Activated CD4-positive, alpha-beta memory T cell treated with anti-CD3 and anti-CD28 coated beads, Interleukin-2, amount 10 ng/mL, durations not matched to agents 7 days and 5 days (primary cell): ENCODE measurements around the gene SCAF8. TPM values are rescaled to one million over a fixed set of nuclear protein-coding genes. Genes with fewer than 3 reads are reported as not detected.

Experiments
- CTCF ChIA-PET: fragments of 350-600 bp; sonication (Branson Sonifier 250); formaldehyde crosslinking; loops from one replicate; lab custom pipeline; 2021; ENCODE audit warnings: antibody characterized with exemption, inconsistent platforms; lab: Charles Lee
- POLR2A ChIA-PET: fragments of 350-600 bp; sonication (Branson Sonifier 250); formaldehyde crosslinking; loops from one replicate; lab custom pipeline; 2021; ENCODE audit warnings: antibody characterized with exemption; lab: Charles Lee
- DNase-seq: peaks from one replicate; pipeline ENCODE4 v3.0.0-alpha.2; 2020
- H3K27ac Mint-ChIP-seq: one replicate; pipeline ENCODE4 v1.8.0; 2021; ENCODE audit warnings: mild to moderate bottlenecking, mixed read lengths
- H3K27me3 Mint-ChIP-seq: one replicate; pipeline ENCODE4 v1.8.0; 2021; ENCODE audit warnings: mixed read lengths
- H3K36me3 Mint-ChIP-seq: one replicate; pipeline ENCODE4 v1.8.0; 2021; ENCODE audit warnings: low read depth, mixed read lengths
- H3K4me1 Mint-ChIP-seq: one replicate; pipeline ENCODE4 v1.8.0; 2021; ENCODE audit warnings: mixed read lengths
- H3K4me3 Mint-ChIP-seq: one replicate; pipeline ENCODE4 v1.8.0; 2021; ENCODE audit warnings: mild to moderate bottlenecking, mixed read lengths
- H3K9me3 Mint-ChIP-seq: one replicate; pipeline ENCODE4 v1.8.0; 2021; ENCODE audit warnings: mixed read lengths
- total RNA-seq, 2 experiments: library from RNA; stranded (reverse); gene quantifications; one replicate each; pipeline ENCODE4 v1.2.3, GENCODE V29; 2021

Gene SCAF8
- total RNA-seq, 2 experiments from 2014 or later: 38.3 to 39.7 TPM

DNA sequence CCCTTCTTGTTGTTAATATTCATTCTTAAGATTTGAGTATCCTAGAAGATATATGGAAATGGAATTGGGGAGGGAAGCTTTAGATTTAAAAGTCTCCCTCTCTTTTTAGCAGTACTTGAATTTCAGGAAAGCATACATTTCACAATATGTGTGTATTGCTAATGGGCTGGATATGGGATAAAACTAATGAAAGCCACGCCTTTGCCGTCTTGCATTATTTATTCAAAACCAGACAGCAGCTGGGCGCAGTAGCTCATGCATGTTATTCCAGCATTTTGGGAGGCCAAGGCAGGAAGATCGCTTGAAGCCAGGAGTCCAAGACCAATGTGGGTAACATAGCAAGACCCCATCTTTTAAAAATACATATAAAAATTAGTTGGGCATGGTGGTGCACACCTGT is 140.3 kb downstream of the SCAF8 start:
- Mint-ChIP-seq H3K4me1 (no peaks in the 10 kb centered on the region), H3K9me3 (no peaks in the 10 kb centered on the region), H3K36me3 (no peaks in the 10 kb centered on the region), H3K4me3 (no peak overlapping the region), H3K27me3 (no peaks in the 10 kb centered on the region), H3K27ac (no peak overlapping the region)
- no peak for DNase-seq
- ChIA-PET CTCF (no interaction called here), POLR2A (no interaction called here)

DNA sequence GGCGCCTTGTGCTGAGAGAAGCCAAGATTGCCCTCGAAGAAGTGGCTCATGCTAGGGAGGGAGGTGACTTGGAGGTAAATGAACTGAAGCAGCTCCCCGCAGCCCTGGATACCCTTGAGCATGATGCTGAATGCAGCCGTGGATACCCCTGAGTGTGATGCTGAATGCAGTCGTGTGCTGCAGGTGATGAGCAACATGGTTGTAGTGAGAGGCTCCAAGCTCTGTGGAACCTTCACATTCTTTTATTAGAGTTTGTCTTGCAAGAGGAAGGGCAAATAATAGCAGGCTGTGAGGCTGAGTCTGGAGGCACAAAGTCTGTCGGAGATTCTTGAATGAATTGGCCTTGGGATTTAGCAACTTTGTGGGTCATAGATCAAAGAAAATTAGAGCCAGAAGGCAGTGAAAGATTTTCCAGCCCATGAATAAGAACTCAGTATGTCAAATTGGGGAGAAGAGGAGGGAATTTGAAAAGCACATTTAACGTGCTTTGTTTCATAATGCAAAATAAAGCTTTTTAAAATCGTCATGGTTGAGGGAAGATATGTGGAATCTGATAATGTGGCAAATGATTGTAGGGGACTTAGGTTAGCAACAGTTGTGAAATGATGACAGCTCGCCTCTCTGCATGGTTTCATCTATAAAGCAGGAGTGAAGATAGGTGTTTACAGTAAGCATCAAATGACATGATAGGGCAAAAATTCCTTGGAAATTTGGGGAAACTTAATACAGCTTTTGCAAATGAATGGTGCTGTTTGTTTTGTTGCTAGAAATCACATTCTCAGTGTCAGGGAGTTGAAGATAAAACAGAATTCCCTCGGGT is 141.8 kb downstream of the SCAF8 start:
- no peak for DNase-seq
- no peak overlapping the region for H3K4me3 Mint-ChIP-seq
- no peak overlapping the region for H3K27ac Mint-ChIP-seq
- ChIA-PET CTCF (no interaction called here), POLR2A (no interaction called here)
- H3K27me3 Mint-ChIP-seq: no peaks in the 10 kb centered on the region
- H3K4me1 Mint-ChIP-seq: no peaks in the 10 kb centered on the region
- H3K36me3 Mint-ChIP-seq: no peaks in the 10 kb centered on the region
- H3K9me3 Mint-ChIP-seq: no peaks in the 10 kb centered on the region

DNA sequence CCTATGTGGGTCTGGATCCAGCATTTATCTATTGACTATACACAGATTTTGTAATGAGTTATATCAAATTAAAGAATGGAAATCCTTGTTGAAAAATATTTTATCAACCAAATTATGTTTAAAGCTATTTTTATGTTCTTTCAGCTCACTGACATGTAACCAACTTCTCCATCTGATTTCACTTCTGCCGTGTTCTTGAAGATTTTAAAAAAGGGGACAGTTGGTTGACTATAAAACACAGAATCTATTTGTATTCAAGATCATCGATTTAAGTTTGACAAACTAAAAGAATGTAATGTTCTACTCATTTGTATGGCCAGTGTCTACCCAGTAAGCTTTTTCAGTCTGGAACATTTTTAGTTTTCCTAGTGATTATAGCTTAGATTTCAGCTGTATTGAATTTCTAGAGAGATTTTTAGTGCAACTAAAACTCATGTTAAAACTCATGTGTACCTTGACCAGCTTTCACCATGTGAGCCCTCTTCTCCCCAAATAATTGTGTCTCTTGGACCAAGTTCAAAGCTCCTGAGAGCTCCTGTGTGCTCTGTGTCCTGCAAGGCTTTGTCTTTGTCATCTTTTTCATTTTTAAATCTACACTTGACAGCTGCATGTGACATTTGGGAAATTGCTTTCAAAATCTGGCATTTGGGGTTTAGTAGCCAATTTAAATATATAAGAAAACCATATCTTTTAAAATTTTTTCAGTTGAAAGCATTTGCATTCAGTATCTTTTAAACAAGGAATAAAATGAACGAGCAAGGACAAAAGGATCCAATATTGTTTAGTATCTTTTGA is 143.5 kb downstream of the SCAF8 start:
- POLR2A ChIA-PET: no interaction called here
- no peaks in the 10 kb centered on the region for H3K4me1 Mint-ChIP-seq
- H3K27ac Mint-ChIP-seq: no peak overlapping the region
- no peak overlapping the region for H3K4me3 Mint-ChIP-seq
- DNase-seq: no peak
- CTCF ChIA-PET: interaction anchor here (1.2 to 2.0 kb wide), 3 partner anchors 8 to 51 kb away, joined by 3 to 6 read pairs (median 5); no protein-coding TSS in a partner anchor
- H3K27me3 Mint-ChIP-seq: no peaks in the 10 kb centered on the region
- H3K9me3 Mint-ChIP-seq: no peaks in the 10 kb centered on the region
- H3K36me3 Mint-ChIP-seq: no peaks in the 10 kb centered on the region

DNA sequence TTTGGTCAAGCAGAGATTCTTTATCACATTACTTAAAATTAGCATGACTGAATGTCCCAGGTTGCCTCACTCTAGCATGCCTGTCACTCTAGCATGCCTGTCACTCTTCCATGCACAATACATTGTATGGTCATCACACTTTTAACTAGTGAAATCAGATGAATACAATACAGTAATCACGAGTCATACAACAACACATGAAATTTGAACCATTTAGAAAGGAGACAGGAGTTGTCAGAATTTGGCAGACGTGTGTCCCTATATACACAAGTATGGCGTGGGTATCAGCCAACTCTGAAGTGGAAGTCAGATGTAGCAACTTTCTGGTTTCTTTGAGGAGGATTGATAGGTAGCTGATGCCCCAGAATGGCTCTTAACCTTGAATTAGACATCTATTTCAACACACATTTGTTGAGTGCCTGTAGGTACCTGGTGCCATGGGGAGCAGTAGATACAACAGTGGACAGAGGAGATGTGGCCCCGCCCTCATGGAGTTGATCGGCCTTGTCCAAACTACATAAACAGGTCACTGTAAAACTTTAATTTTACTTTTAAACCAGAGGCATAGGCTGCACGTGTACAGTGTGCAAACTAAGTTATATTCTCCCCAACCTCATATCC is 145.8 kb downstream of the SCAF8 start:
- H3K27me3 Mint-ChIP-seq: no peaks in the 10 kb centered on the region
- no peaks in the 10 kb centered on the region for H3K9me3 Mint-ChIP-seq
- H3K36me3 Mint-ChIP-seq: no peaks in the 10 kb centered on the region
- no peak overlapping the region for H3K4me3 Mint-ChIP-seq
- DNase-seq: no peak
- H3K4me1 Mint-ChIP-seq: no peaks in the 10 kb centered on the region
- ChIA-PET CTCF (no interaction called here), POLR2A (no interaction called here)
- H3K27ac Mint-ChIP-seq: no peak overlapping the region

DNA sequence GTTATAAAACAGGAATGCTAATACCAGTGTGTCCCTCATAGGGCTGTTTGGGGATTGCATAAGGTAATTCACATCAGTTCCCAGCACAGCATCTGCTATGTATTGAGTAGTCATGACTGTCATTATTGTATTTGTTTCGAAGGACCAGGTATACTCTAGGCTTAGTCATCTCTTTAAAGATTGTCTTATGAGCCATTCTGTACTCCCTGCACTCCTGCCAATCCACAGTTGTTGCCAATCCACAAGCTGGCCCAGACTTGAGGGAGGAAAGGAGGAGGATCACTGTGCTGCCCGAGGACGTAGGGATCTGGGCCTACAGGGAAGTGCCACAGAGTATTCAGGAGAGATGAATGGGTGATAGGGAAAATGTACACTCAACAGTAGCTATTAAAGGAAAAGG is 148.9 kb downstream of the SCAF8 start:
- ChIA-PET CTCF (no interaction called here), POLR2A (no interaction called here)
- Mint-ChIP-seq H3K27me3 (no peaks in the 10 kb centered on the region), H3K4me1 (no peaks in the 10 kb centered on the region), H3K4me3 (no peak overlapping the region), H3K9me3 (no peaks in the 10 kb centered on the region), H3K36me3 (no peaks in the 10 kb centered on the region), H3K27ac (no peak overlapping the region)
- DNase-seq: no peak

Other genes with a start within 250 kb of the SCAF8 start
- not detected for gene CNKSR3, start 222.7 kb upstream of the SCAF8 start, total RNA-seq